Stimulated activated CD8-positive, alpha-beta memory T cell treated with anti-CD3 and anti-CD28 coated beads, Interleukin-15, amount 100 ng/mL, for 4 hours (primary cell): ENCODE results near the gene OR52B2.
"Not testable (repeated sequence)": the region's sequence is repeated elsewhere in the genome, so short reads cannot be mapped to it uniquely, and the experiment has no call there.

Experiments
- DNase-seq, 2 donors: peaks; one replicate each; pipeline ENCODE4 v3.0.0-alpha.2; 2020; ENCODE audit warnings: low read depth in 2 of 2

Gene OR52B2

GRCh38 chr11:6152126-6152525 is 18.0 kb downstream of the OR52B2 start:
- no peak for DNase-seq

DNA sequence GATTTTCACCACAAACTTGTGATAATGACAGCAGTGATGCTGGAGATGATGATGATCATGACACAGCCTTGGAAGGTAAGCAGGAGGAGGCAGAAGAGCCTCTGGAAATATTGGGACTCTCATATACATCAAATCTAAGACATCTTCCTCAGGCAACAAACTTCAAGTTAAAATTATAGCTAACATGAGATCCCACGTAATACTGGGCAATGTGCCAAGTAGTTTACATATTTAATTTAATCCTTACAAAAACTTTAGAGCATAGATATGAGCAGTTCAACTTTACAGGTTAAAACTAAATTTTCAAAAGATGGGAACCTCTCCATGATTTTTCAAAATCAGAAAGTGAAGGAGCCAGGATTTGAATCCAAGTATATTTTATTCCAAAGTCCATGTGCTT is 19.0 kb downstream of the OR52B2 start:
- no peak for DNase-seq

DNA sequence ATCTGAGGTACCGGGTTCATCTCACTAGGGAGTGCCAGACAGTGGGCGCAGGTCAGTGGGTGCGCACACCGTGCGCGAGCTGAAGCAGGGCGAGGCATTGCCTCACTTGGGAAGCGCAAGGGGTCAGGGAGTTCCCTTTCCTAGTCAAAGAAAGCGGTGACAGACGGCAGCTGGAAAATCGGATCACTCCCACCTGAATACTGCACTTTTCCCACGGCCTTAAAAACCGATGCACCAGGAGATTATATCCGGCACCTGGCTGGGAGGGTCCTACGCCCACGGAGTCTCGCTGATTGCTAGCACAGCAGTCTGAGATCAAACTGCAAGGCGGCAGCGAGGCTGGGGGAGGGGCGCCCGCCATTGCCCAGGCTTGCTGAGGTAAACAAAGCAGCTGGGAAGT is 26.4 kb downstream of the OR52B2 start:
- DNase-seq: not testable (repeated sequence)

DNA sequence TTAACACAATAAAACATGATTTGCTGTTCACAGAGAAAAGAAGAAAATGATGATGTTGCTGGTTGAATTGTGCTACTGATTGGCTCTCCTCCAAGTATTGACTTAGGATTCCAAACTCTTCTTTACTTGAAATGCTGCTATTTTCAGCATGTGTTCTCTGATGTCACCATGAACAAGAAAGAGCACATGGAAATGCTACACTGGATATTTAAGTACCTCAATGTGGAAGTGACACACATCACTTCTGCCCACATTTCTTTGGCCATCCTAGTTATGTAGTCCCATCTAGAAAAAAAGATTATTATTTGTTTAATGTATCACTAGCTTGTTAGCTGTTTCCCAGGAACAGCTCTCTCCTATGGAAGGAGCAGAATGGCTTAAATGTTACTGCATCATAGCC is 27.2 kb downstream of the OR52B2 start:
- DNase-seq: no peak

GRCh38 chr11:6135936-6136335 is 34.2 kb downstream of the OR52B2 start:
- not testable (repeated sequence) for DNase-seq

- no peak for DNase-seq
These were observed 37.7 kb downstream of the OR52B2 start for GRCh38 chr11:6132431-6132830.

GRCh38 chr11:6129635-6130034 is 40.5 kb downstream of the OR52B2 start:
- no peak for DNase-seq

DNA sequence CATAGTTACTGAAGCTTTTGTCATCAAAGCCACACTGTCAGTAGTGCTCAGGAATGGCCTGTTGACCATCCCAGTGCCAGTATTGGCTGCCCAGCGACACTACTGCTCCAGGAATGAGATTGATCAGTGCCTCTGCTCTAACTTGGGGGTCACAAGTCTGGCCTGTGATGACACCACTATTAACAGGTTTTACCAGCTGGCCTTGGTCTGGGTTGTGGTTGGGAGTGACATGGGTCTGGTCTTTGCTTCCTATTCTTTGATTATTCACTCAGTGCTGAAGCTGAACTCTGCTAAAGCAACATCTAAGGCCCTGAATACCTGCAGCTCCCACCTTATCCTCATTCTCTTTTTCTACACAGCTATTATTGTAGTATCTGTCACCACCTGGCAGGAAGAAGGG is 41.1 kb downstream of the OR52B2 start:
- DNase-seq: no peak

GRCh38 chr11:6127881-6128280 is 42.2 kb downstream of the OR52B2 start:
- DNase-seq: no peak

DNA sequence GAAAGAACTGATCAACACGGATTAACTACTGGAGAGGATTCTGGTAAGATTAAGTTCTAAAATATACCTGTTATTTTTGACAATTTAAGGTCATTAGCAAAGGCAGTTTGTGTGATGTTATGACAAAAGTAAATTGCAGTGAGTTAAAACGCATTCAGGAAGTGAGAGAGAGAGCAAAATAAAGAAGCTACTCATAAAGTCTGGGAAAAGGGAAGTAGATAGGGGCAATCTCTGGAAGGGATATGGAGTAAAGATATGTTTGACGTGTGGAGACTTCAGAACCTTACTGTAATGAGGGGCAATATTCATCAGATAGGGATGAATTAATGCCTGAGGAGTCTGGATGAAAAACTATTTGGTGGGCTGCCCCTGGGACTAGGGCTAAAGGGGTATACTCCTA is 45.9 kb downstream of the OR52B2 start:
- no peak for DNase-seq
